SK-N-SH (cell line): ENCODE data around the gene MED6. TPM values are rescaled to one million over a fixed set of nuclear protein-coding genes. Genes with fewer than 3 reads are reported as not detected.

Experiments
- CTCF ChIA-PET: fragments of 300-600, 350-600 bp; formaldehyde crosslinking; extraction: SDS; loops from one replicate; lab custom pipeline; 2021; lab: Yijun Ruan, JAX
- POLR2A ChIA-PET: fragments of 350-600 bp; sonication (Branson Sonifier 250); formaldehyde crosslinking; extraction: SDS; loops from one replicate; lab custom pipeline; 2020; ENCODE audit warnings: antibody characterized with exemption, inconsistent platforms; lab: Yijun Ruan, JAX
- DNase-seq: peaks from one replicate; pipeline ENCODE4 v3.0.0; 2012
- H2AFZ ChIP-seq: fragments of 200-600 bp; sonication (generic); 2 replicates; pipeline ENCODE4 v1.8.1; 2016; ENCODE audit warnings: antibody characterized with exemption, mild to moderate bottlenecking, low read depth
- H3F3A ChIP-seq: fragments of 200-600 bp; sonication (generic); replicated peaks from 2 replicates; pipeline ENCODE3; 2016; ENCODE audit warnings: antibody characterized with exemption, mild to moderate bottlenecking; ENCODE audit not compliant: insufficient read depth
- H3K27ac ChIP-seq, 2 experiments: fragments of 200-500 bp in 1 of 2; fragments of 200-600 bp in 1 of 2; sonication (Bioruptor generic) in 1 of 2; sonication (generic), shearing (Covaris generic) in 1 of 2; 2 replicates each; pipeline versions ENCODE4 v1.5.1 to v1.6.1; 2014 to 2016; ENCODE audit warnings: low read depth in 2 of 2, inconsistent platforms in 1 of 2, low read length in 1 of 2, mild to moderate bottlenecking in 1 of 2, mixed read lengths in 1 of 2
- H3K27me3 ChIP-seq: fragments of 200-600 bp; sonication (generic), shearing (Covaris generic); 2 replicates; pipeline ENCODE4 v1.6.1; 2016; ENCODE audit warnings: mixed run types; ENCODE audit not compliant: insufficient read depth
- H3K36me3 ChIP-seq, 2 experiments: fragments of 200-500 bp in 1 of 2; fragments of 200-600 bp in 1 of 2; sonication (Bioruptor generic) in 1 of 2; sonication (generic) in 1 of 2; replicated peaks in 1 of 2; 2 replicates each; pipeline versions ENCODE3 to v1.5.1; 2014 to 2016; ENCODE audit warnings: low read length in 1 of 2, mild to moderate bottlenecking in 1 of 2; ENCODE audit not compliant: insufficient read depth in 2 of 2, control insufficient read depth in 1 of 2
- H3K4me1 ChIP-seq, 2 experiments: fragments of 200-500 bp in 1 of 2; fragments of 200-600 bp in 1 of 2; sonication (Bioruptor generic) in 1 of 2; sonication (generic), shearing (Covaris generic) in 1 of 2; 2 replicates each; pipeline versions ENCODE4 v1.5.1 to v1.6.1; 2014 to 2016; ENCODE audit warnings: low read depth in 1 of 2, low read length in 1 of 2, mixed run types in 1 of 2; ENCODE audit not compliant: insufficient read depth in 2 of 2, control insufficient read depth in 1 of 2
- H3K4me2 ChIP-seq: fragments of 200-600 bp; sonication (generic), shearing (Covaris generic); 2 replicates; pipeline ENCODE4 v1.6.1; 2017; ENCODE audit warnings: mixed run types
- H3K4me3 ChIP-seq, 2 experiments: fragments of 200-500 bp in 1 of 2; fragments of 200-600 bp in 1 of 2; sonication (Bioruptor generic) in 1 of 2; sonication (generic), shearing (Covaris generic) in 1 of 2; 2 replicates each; pipeline versions ENCODE4 v1.5.1 to v1.8.1; 2014 to 2016; ENCODE audit warnings: low read depth in 2 of 2, inconsistent platforms in 1 of 2, low read length in 1 of 2, mild to moderate bottlenecking in 1 of 2, mixed read lengths in 1 of 2, moderate library complexity in 1 of 2
- H3K79me2 ChIP-seq: fragments of 200-600 bp; sonication (generic); 2 replicates; pipeline ENCODE4 v1.8.1; 2017; ENCODE audit warnings: mild to moderate bottlenecking; ENCODE audit not compliant: insufficient read depth
- H3K9ac ChIP-seq: fragments of 200-600 bp; sonication (generic); 2 replicates; pipeline ENCODE4 v1.6.1; 2017; ENCODE audit warnings: mixed run types
- H3K9me2 ChIP-seq: fragments of 200-600 bp; sonication (generic); 2 replicates; pipeline ENCODE4 v1.6.1; 2017; ENCODE audit warnings: mixed run types
- H3K9me3 ChIP-seq: fragments of 200-600 bp; sonication (generic); 2 replicates; pipeline ENCODE4 v1.6.1; 2017; ENCODE audit warnings: mixed run types, mild to moderate bottlenecking, moderate library complexity
- H4K20me1 ChIP-seq: fragments of 200-600 bp; sonication (generic); 2 replicates; pipeline ENCODE4 v1.6.1; 2017; ENCODE audit warnings: mild to moderate bottlenecking, mixed run types; ENCODE audit not compliant: insufficient read depth
- ELF1 ChIP-seq: IDR thresholded peaks from 2 replicates; pipeline ENCODE4 v1.4.0; 2012
- EZH2phosphoT487 ChIP-seq: fragments of 200-600 bp; sonication (generic); IDR thresholded peaks from 2 replicates; pipeline ENCODE4 v1.6.1; 2017; ENCODE audit warnings: low read depth, mixed run types, mild to moderate bottlenecking, antibody characterized with exemption, moderate library complexity, borderline replicate concordance
- FOXM1 ChIP-seq: IDR thresholded peaks from 2 replicates; pipeline ENCODE4 v1.4.0; 2012; ENCODE audit warnings: low read depth, mild to moderate bottlenecking
- MEF2A ChIP-seq: IDR thresholded peaks from 2 replicates; pipeline ENCODE4 v1.4.0; 2012; ENCODE audit warnings: low read depth, borderline replicate concordance
- RCOR1 ChIP-seq: fragments of 150-350 bp; IDR thresholded peaks from 2 replicates; pipeline ENCODE4 v1.6.1; 2017; ENCODE audit warnings: antibody characterized with exemption, low read length
- RXRA ChIP-seq: IDR thresholded peaks from 2 replicates; pipeline ENCODE4 v1.4.0; 2012; ENCODE audit warnings: low read depth, mild to moderate bottlenecking, borderline replicate concordance
- TEAD4 ChIP-seq: IDR thresholded peaks from 2 replicates; pipeline ENCODE4 v1.4.0; 2012; ENCODE audit warnings: mild to moderate bottlenecking, borderline replicate concordance; ENCODE audit not compliant: insufficient read depth
- WGBS: methylation state at CpG from one replicate; pipeline ENCODE4 v1.1.6; 2017; ENCODE audit warnings: low lambda C conversion rate; 5-methylcytosine and 5-hydroxymethylcytosine counted together
- polyA plus RNA-seq, 3 experiments: library from polyadenylated mRNA; depleted of rRNA; stranded (reverse); fragments of >200 nt; gene quantifications; 2 replicates each; pipeline ENCODE4 v1.2.3, GENCODE V29; 2012
- TF ChIP-seq, protein P1 (sequence below): IDR thresholded peaks from 2 replicates; pipeline ENCODE4 v1.4.0; 2012; ENCODE audit warnings: low read depth, borderline replicate concordance
- TF ChIP-seq, protein P2 (sequence below): IDR thresholded peaks from 2 replicates; pipeline ENCODE4 v1.4.0; 2012; ENCODE audit warnings: low read depth
- TF ChIP-seq, protein P3 (sequence below): IDR thresholded peaks from 2 replicates; pipeline ENCODE4 v1.4.0; 2012; ENCODE audit warnings: low read depth, borderline replicate concordance
- TF ChIP-seq, protein P4 (sequence below): IDR thresholded peaks from 2 replicates; pipeline ENCODE4; 2012
- TF ChIP-seq, protein P5 (sequence below): fragments of 150-350 bp; IDR thresholded peaks from 2 replicates; pipeline ENCODE4 v1.6.1; 2017; ENCODE audit warnings: antibody characterized with exemption, low read length, low read depth, borderline replicate concordance

MED6 gene
- polyA plus RNA-seq, 1 of the 3 experiments (the other 2 are of a cell fraction): 24.2 TPM

DNA sequence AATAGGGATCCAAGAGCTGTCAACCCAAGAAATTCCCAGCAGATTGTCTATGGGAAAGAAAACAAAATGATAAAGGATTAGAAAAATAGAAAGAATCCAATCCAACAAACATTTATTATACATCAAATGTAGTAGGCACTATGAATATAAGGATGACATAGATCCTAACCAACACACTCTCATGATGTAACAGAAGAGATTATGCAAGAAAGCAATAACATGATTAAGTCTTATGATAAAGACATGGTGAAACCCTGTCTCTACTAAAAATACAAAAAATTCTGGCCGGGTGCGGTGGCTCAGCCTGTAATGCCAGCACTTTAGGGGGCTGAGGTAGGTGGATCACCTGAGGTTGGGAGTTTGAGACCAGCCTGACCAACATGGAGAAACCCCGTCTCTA lies 2.7 kb downstream of the MED6 start:
- Histone ChIP-seq H3K9me2 (no peaks in the 10 kb centered on the region), H3K27ac (no peak overlapping the region), H3K9me3 (no peaks in the 10 kb centered on the region), H3K4me1 (peaks cover 0 to 14% of the 10 kb centered on the region in 2 experiments; a peak in 2 of 4 replicates), H2AFZ (no peak overlapping the region), H3K9ac (no peak overlapping the region), H3F3A (peaks cover 3% of the 10 kb centered on the region), H3K27me3 (no peaks in the 10 kb centered on the region), H3K36me3 (peaks cover 45 to 49% of the 10 kb centered on the region in 2 experiments), H3K4me2 (no peak overlapping the region), H3K79me2 (peaks cover 78% of the 10 kb centered on the region), H3K4me3 (no peak overlapping the region), H4K20me1 (no peaks in the 10 kb centered on the region; the same call in 1 of the 2 replicates)
- no peak for DNase-seq
- POLR2A ChIA-PET: no interaction called here
- WGBS: 97% methylated on average over 3 of the region's 3 CpGs
- CTCF ChIA-PET: interaction anchor here (1.0 to 1.2 kb wide), 2 partner anchors 8 to 220 kb away, joined by 3 to 4 read pairs; no protein-coding TSS in a partner anchor
- TF ChIP-seq, protein P1, sequence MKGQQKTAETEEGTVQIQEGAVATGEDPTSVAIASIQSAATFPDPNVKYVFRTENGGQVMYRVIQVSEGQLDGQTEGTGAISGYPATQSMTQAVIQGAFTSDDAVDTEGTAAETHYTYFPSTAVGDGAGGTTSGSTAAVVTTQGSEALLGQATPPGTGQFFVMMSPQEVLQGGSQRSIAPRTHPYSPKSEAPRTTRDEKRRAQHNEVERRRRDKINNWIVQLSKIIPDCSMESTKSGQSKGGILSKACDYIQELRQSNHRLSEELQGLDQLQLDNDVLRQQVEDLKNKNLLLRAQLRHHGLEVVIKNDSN: no peak
- TF ChIP-seq FOXM1 (no peak), MEF2A (no peak), RCOR1 (no peak), TEAD4 (no peak)
- TF ChIP-seq, protein P2, sequence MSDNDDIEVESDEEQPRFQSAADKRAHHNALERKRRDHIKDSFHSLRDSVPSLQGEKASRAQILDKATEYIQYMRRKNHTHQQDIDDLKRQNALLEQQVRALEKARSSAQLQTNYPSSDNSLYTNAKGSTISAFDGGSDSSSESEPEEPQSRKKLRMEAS: no peak

DNA sequence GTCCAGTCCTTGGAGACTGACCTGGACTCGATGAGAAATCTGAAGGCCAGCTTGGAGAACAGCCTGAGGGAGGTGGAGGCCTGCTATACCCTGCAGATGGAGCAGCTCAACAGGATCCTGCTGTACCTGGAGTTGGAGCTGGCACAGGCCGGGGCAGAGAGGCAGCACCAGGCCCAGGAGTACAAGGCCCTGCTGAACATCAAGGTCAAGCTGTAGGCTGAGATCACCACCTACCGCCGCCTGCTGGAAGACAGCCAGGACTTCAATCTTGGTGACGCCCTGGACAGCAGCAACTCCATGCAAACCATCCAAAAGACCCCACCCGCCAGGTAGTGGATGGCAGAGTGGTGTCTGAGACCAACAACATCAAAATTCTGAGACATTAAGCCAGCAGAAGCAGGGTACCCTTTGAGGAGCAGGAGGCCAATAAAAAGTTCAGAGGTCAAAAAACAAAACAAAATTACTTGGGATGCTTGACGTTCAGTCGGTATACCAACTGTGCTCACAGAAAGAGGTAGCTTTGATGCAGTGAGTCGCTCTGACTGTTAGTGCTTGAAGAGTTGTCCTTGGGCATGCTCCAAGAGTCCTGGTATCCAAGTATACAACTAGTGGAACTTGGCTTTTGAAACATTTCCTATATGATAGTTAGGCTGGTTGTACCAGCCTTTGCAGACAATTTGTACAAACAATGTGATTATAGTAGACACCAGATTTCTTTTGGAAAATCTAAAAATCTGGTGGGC lies 4.8 kb downstream of the MED6 start:
- H3K79me2 ChIP-seq: peaks cover 81% of the 10 kb centered on the region
- H3K9ac ChIP-seq: no peak overlapping the region
- no peak overlapping the region for H3K27ac ChIP-seq
- no peaks in the 10 kb centered on the region for H3K9me3 ChIP-seq
- peaks cover 3% of the 10 kb centered on the region for H3F3A ChIP-seq
- ChIA-PET CTCF (no interaction called here), POLR2A (no interaction called here)
- TF ChIP-seq MEF2A: no peak
- peaks cover 0 to 12% of the 10 kb centered on the region in 2 experiments; a peak in 2 of 4 replicates for H3K4me1 ChIP-seq
- H2AFZ ChIP-seq: no peak overlapping the region
- no peak overlapping the region for H3K4me3 ChIP-seq
- no peaks in the 10 kb centered on the region for H3K27me3 ChIP-seq
- WGBS: 100% methylated on average over 4 of the region's 9 CpGs
- no peak overlapping the region for H3K4me2 ChIP-seq
- no peaks in the 10 kb centered on the region; the same call in 1 of the 2 replicates for H4K20me1 ChIP-seq
- DNase-seq: no peak
- no peaks in the 10 kb centered on the region for H3K9me2 ChIP-seq
- H3K36me3 ChIP-seq: peaks cover 63 to 70% of the 10 kb centered on the region in 2 experiments

DNA sequence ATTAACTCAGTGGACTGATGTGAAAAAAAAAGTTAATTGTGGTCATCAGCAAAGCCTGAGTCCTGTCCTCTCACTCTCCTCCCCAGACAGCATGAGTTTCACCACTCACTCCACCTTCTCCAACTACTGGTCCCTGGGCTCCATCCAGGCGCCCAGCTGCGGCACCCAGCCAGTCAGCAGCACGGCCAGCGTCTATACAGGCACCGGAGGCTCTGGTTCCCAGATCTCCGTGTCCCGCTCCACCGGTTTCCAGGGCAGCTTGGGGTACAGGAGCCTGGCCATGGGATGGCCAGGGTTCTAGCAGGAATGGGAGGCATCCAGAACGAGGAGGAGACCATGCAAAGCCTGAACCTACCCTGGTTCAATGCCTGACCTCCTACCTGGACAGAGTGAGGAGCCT lies 6.0 kb downstream of the MED6 start:
- ChIA-PET CTCF (no interaction called here), POLR2A (no interaction called here)
- H3K27me3 ChIP-seq: no peaks in the 10 kb centered on the region
- no peak overlapping the region for H3K27ac ChIP-seq
- no peak overlapping the region for H3K4me3 ChIP-seq
- H3K9me3 ChIP-seq: no peaks in the 10 kb centered on the region
- H4K20me1 ChIP-seq: no peaks in the 10 kb centered on the region; the same call in 1 of the 2 replicates
- no peak for DNase-seq
- peaks cover 3% of the 10 kb centered on the region for H3F3A ChIP-seq
- no peak overlapping the region for H2AFZ ChIP-seq
- no peak overlapping the region for H3K4me2 ChIP-seq
- H3K79me2 ChIP-seq: peaks cover 71% of the 10 kb centered on the region
- peaks cover 0 to 7% of the 10 kb centered on the region in 2 experiments; a peak in 2 of 4 replicates for H3K4me1 ChIP-seq
- H3K9me2 ChIP-seq: no peaks in the 10 kb centered on the region
- no peak overlapping the region for H3K9ac ChIP-seq
- H3K36me3 ChIP-seq: peaks cover 74 to 82% of the 10 kb centered on the region in 2 experiments
- 91% methylated on average over 9 of the region's 9 CpGs for WGBS
- TF ChIP-seq RXRA (no peak), ELF1 (no peak), TEAD4 (no peak), MEF2A (no peak), EZH2phosphoT487 (no peak)
- TF ChIP-seq, protein P3, sequence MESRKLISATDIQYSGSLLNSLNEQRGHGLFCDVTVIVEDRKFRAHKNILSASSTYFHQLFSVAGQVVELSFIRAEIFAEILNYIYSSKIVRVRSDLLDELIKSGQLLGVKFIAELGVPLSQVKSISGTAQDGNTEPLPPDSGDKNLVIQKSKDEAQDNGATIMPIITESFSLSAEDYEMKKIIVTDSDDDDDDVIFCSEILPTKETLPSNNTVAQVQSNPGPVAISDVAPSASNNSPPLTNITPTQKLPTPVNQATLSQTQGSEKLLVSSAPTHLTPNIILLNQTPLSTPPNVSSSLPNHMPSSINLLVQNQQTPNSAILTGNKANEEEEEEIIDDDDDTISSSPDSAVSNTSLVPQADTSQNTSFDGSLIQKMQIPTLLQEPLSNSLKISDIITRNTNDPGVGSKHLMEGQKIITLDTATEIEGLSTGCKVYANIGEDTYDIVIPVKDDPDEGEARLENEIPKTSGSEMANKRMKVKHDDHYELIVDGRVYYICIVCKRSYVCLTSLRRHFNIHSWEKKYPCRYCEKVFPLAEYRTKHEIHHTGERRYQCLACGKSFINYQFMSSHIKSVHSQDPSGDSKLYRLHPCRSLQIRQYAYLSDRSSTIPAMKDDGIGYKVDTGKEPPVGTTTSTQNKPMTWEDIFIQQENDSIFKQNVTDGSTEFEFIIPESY: no peak
- TF ChIP-seq, protein P4, sequence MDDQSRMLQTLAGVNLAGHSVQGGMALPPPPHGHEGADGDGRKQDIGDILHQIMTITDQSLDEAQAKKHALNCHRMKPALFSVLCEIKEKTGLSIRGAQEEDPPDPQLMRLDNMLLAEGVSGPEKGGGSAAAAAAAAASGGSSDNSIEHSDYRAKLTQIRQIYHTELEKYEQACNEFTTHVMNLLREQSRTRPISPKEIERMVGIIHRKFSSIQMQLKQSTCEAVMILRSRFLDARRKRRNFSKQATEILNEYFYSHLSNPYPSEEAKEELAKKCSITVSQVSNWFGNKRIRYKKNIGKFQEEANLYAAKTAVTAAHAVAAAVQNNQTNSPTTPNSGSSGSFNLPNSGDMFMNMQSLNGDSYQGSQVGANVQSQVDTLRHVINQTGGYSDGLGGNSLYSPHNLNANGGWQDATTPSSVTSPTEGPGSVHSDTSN: no peak
- TF ChIP-seq, protein P2: no peak
- TF ChIP-seq, protein P5, sequence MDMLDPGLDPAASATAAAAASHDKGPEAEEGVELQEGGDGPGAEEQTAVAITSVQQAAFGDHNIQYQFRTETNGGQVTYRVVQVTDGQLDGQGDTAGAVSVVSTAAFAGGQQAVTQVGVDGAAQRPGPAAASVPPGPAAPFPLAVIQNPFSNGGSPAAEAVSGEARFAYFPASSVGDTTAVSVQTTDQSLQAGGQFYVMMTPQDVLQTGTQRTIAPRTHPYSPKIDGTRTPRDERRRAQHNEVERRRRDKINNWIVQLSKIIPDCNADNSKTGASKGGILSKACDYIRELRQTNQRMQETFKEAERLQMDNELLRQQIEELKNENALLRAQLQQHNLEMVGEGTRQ: no peak
- TF ChIP-seq, protein P1: no peak
